ENCODE measurements around the gene WBP2.

The WBP2 gene

DNA sequence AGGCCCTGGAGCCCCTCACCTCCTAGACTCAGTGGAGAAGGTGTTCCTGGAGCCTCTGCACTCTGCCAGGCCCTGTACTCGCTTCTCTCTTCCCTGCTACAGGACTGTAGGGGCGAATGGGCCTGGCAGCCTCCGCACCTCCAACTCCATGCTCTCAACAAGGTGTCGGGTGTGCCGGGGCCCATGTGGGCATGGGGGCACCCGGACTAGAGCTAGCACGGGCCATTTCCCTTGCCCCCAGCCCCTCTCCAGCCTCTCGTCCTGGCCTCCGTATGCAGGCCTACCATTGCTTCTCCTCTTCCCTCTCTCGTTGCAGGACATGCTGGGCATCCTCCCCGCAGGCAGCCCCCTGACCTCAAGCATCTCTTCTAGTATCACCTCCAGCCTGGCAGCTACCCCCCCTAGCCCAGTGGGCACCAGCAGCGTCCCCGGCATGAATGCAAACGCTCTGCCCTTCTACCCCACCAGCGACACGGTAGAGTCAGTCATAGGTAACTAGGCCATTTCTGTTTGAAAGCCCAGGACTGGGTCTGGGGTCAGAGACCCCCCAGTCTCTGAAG lies 36.7 kb downstream of the WBP2 start:
- Histone ChIP-seq H3K4me3 (ENCODE audit: low read depth in 1 of 2, low read length in 2 of 2) (no peak overlapping the region), H3K27ac (ENCODE audit: low read length) (no peak overlapping the region), H3K79me2 (ENCODE audit: insufficient read depth, low read length) (no peaks in the 10 kb centered on the region), H3K9me3 (ENCODE audit: insufficient read depth, low read length, severe bottlenecking) (no peaks in the 10 kb centered on the region), H4K20me1 (ENCODE audit: insufficient read depth, low read length) (peaks cover 5% of the 10 kb centered on the region; the same call in 1 of the 2 replicates), H3K36me3 (ENCODE audit: insufficient read depth, low read length) (peaks cover 98% of the 10 kb centered on the region), H3K4me2 (ENCODE audit: insufficient read depth, low read length) (no peak overlapping the region), H3K9ac (ENCODE audit: low read depth, low read length) (no peak overlapping the region), H3K27me3 (ENCODE audit: insufficient read depth, low read length, poor library complexity) (no peaks in the 10 kb centered on the region), H2AFZ (ENCODE audit: low read depth, low read length) (no peak overlapping the region), H3K4me1 (ENCODE audit: insufficient read depth, low read length) (no peaks in the 10 kb centered on the region)
- TF ChIP-seq EZH2 (IDR thresholded peaks at IDR 0.05; ENCODE audit: borderline replicate concordance, low read depth, low read length, severe bottlenecking), result no peak
- TF ChIP-seq, protein P1, sequence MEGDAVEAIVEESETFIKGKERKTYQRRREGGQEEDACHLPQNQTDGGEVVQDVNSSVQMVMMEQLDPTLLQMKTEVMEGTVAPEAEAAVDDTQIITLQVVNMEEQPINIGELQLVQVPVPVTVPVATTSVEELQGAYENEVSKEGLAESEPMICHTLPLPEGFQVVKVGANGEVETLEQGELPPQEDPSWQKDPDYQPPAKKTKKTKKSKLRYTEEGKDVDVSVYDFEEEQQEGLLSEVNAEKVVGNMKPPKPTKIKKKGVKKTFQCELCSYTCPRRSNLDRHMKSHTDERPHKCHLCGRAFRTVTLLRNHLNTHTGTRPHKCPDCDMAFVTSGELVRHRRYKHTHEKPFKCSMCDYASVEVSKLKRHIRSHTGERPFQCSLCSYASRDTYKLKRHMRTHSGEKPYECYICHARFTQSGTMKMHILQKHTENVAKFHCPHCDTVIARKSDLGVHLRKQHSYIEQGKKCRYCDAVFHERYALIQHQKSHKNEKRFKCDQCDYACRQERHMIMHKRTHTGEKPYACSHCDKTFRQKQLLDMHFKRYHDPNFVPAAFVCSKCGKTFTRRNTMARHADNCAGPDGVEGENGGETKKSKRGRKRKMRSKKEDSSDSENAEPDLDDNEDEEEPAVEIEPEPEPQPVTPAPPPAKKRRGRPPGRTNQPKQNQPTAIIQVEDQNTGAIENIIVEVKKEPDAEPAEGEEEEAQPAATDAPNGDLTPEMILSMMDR (IDR thresholded peaks at IDR 0.05; ENCODE audit: borderline replicate concordance, extremely low read depth, low read length, poor library complexity, severe bottlenecking), result no peak
- DNase-seq (no peak), ATAC-seq (ENCODE audit: insufficient read depth, low read depth) (no peak)

DNA sequence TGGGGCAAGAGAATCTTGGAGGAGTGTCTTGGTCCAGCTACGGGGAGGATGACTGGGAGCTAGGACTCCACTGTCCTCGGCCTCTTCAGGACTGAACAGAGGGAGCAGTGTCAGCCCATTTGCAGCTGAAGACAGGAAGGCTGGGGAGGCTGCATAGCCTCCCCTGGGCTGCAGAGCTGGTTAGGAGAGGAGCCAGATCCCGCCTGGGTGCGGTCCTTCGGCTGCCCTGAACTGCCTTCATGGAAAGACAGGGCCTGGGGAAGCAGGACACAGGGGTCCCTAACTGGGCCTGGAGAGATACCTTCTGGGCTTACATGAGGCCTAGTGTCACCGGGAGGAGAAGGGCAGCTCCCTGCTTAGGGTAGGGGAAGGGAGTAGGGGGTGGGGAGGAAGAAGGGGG lies 37.6 kb downstream of the WBP2 start:
- no peaks in the 10 kb centered on the region for H3K79me2 ChIP-seq (ENCODE audit: insufficient read depth, low read length)
- no peak overlapping the region for H3K27ac ChIP-seq (ENCODE audit: low read length)
- no peaks in the 10 kb centered on the region for H3K4me1 ChIP-seq (ENCODE audit: insufficient read depth, low read length)
- no peak overlapping the region for H3K4me2 ChIP-seq (ENCODE audit: insufficient read depth, low read length)
- H3K36me3 ChIP-seq (ENCODE audit: insufficient read depth, low read length), result peaks cover 98% of the 10 kb centered on the region
- no peak overlapping the region for H2AFZ ChIP-seq (ENCODE audit: low read depth, low read length)
- no peak for ATAC-seq (ENCODE audit: insufficient read depth, low read depth)
- DNase-seq, result no peak
- H3K9me3 ChIP-seq (ENCODE audit: insufficient read depth, low read length, severe bottlenecking), result no peaks in the 10 kb centered on the region
- no peak for TF ChIP-seq EZH2 (IDR thresholded peaks at IDR 0.05; ENCODE audit: borderline replicate concordance, low read depth, low read length, severe bottlenecking)
- TF ChIP-seq, protein P1 (IDR thresholded peaks at IDR 0.05; ENCODE audit: borderline replicate concordance, extremely low read depth, low read length, poor library complexity, severe bottlenecking), result no peak
- no peaks in the 10 kb centered on the region for H3K27me3 ChIP-seq (ENCODE audit: insufficient read depth, low read length, poor library complexity)
- H3K9ac ChIP-seq (ENCODE audit: low read depth, low read length), result no peak overlapping the region
- H3K4me3 ChIP-seq (ENCODE audit: low read depth in 1 of 2, low read length in 2 of 2), result no peak overlapping the region
- H4K20me1 ChIP-seq (ENCODE audit: insufficient read depth, low read length), result peaks cover 8% of the 10 kb centered on the region; the same call in 1 of the 2 replicates

DNA sequence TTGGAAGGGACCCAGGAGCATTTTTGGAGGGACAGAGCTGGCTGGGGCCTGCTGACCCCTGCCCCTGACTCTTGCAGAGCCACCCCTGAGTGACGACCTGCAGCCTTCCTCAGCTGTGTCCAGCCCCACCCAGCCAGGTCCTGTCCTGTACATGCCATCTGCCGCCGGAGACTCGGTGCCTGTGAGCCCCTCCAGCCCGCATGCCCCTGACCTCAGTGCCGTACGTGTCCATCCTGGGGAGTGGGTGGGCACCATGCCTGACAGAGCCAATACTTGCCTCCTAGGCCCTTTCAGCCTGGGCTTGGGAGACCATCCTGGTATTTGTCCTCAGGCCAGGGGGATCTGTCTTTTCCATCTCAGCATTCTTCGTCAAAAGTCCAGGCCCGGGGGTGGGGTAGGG lies 38.4 kb downstream of the WBP2 start:
- Histone ChIP-seq H3K9ac (ENCODE audit: low read depth, low read length) (no peak overlapping the region), H3K36me3 (ENCODE audit: insufficient read depth, low read length) (peaks cover 98% of the 10 kb centered on the region), H3K27ac (ENCODE audit: low read length) (no peak overlapping the region), H3K4me3 (ENCODE audit: low read depth in 1 of 2, low read length in 2 of 2) (no peak overlapping the region), H4K20me1 (ENCODE audit: insufficient read depth, low read length) (peaks cover 3% of the 10 kb centered on the region; the same call in 1 of the 2 replicates), H3K4me1 (ENCODE audit: insufficient read depth, low read length) (no peaks in the 10 kb centered on the region), H2AFZ (ENCODE audit: low read depth, low read length) (no peak overlapping the region), H3K4me2 (ENCODE audit: insufficient read depth, low read length) (no peak overlapping the region), H3K27me3 (ENCODE audit: insufficient read depth, low read length, poor library complexity) (no peaks in the 10 kb centered on the region), H3K9me3 (ENCODE audit: insufficient read depth, low read length, severe bottlenecking) (no peaks in the 10 kb centered on the region), H3K79me2 (ENCODE audit: insufficient read depth, low read length) (0 out of 2 replicates have a peak, but pooled peaks cover 2% of the 10 kb centered on the region)
- ATAC-seq (ENCODE audit: insufficient read depth, low read depth), result no peak
- no peak for DNase-seq
- TF ChIP-seq, protein P1 (IDR thresholded peaks at IDR 0.05; ENCODE audit: borderline replicate concordance, extremely low read depth, low read length, poor library complexity, severe bottlenecking), result no peak
- TF ChIP-seq EZH2 (IDR thresholded peaks at IDR 0.05; ENCODE audit: borderline replicate concordance, low read depth, low read length, severe bottlenecking), result no peak
